ENCODE results near the gene FAM120AOS. TPM values are rescaled to one million over a fixed set of nuclear protein-coding genes. Genes with fewer than 3 reads are reported as not detected.

The FAM120AOS gene
- total RNA-seq, 1 donor from 2014 or later = 35.8 TPM

Other genes starting within 250 kb of the FAM120AOS start
- 83.1 and 93.3 TPM in 2 replicates for gene FAM120A, start 1.9 kb downstream of the FAM120AOS start, total RNA-seq
- 15.9 and 17.6 TPM in 2 replicates for gene PHF2, start 123.0 kb upstream of the FAM120AOS start, total RNA-seq